NB4 (cell line): Measurements from ENCODE around the gene FTO.

Experiments used
- DNase-seq: peaks from one replicate; pipeline ENCODE4 v3.0.0; 2010; ENCODE audit warnings: low read depth
- H3K4me3 ChIP-seq: one replicate; pipeline ENCODE4 v1.5.1; 2011; ENCODE audit warnings: mild to moderate bottlenecking, low read depth, low read length, moderate library complexity
- MYC ChIP-seq: IDR thresholded peaks from 2 replicates; pipeline ENCODE4 v1.6.1; 2011; ENCODE audit warnings: low read depth, low read length
- POLR2A ChIP-seq: IDR thresholded peaks from 2 replicates; pipeline ENCODE4 v1.6.1; 2011; ENCODE audit warnings: mild to moderate bottlenecking; ENCODE audit not compliant: insufficient read length; ENCODE audit errors: extremely low read depth
- TF ChIP-seq, protein P1 (sequence below): IDR thresholded peaks from one replicate; pipeline ENCODE4 v1.5.1; 2012; ENCODE audit warnings: low read depth, low read length
- TF ChIP-seq, protein P2 (sequence below): IDR thresholded peaks from 2 replicates; pipeline ENCODE4 v1.6.1; 2011; ENCODE audit warnings: low read depth, low read length

Gene FTO

DNA sequence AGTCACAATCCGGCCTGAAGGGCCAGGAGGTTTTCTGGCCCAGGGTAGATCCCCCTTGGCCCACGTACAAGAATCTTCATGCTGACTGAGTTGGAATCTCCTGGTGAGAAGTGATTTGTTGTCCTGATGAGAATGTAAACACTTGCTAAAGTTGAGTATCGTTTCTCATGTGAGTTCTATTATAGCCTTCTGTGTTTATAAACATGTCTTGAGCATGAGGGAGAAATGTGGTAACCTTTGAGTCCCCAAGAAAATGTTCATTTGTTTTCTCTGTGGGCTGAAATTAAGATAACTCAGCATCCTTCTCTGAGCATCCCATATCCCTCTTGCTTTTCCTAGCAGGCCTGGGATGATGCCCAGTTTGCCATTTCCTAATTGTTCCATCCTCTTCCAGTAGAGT, 204.8 kb downstream of the FTO start:
- no peak for DNase-seq
- no peak for TF ChIP-seq MYC
- TF ChIP-seq, protein P1, sequence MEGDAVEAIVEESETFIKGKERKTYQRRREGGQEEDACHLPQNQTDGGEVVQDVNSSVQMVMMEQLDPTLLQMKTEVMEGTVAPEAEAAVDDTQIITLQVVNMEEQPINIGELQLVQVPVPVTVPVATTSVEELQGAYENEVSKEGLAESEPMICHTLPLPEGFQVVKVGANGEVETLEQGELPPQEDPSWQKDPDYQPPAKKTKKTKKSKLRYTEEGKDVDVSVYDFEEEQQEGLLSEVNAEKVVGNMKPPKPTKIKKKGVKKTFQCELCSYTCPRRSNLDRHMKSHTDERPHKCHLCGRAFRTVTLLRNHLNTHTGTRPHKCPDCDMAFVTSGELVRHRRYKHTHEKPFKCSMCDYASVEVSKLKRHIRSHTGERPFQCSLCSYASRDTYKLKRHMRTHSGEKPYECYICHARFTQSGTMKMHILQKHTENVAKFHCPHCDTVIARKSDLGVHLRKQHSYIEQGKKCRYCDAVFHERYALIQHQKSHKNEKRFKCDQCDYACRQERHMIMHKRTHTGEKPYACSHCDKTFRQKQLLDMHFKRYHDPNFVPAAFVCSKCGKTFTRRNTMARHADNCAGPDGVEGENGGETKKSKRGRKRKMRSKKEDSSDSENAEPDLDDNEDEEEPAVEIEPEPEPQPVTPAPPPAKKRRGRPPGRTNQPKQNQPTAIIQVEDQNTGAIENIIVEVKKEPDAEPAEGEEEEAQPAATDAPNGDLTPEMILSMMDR = no peak
- H3K4me3 ChIP-seq = no peak overlapping the region

- H3K4me3 ChIP-seq = no peak overlapping the region
- DNase-seq = no peak
- TF ChIP-seq, protein P2, sequence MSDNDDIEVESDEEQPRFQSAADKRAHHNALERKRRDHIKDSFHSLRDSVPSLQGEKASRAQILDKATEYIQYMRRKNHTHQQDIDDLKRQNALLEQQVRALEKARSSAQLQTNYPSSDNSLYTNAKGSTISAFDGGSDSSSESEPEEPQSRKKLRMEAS = no peak
- TF ChIP-seq, protein P1 = no peak
- no peak for TF ChIP-seq POLR2A
- no peak for TF ChIP-seq MYC
These were observed 207.0 kb downstream of the FTO start for GRCh38 chr16:53910990-53911389.

GRCh38 chr16:53911513-53911912, 207.6 kb downstream of the FTO start:
- TF ChIP-seq, protein P2 = no peak
- TF ChIP-seq, protein P1 = no peak
- TF ChIP-seq MYC (no peak), POLR2A (no peak)
- no peak overlapping the region for H3K4me3 ChIP-seq
- DNase-seq = peak; percentile 22

DNA sequence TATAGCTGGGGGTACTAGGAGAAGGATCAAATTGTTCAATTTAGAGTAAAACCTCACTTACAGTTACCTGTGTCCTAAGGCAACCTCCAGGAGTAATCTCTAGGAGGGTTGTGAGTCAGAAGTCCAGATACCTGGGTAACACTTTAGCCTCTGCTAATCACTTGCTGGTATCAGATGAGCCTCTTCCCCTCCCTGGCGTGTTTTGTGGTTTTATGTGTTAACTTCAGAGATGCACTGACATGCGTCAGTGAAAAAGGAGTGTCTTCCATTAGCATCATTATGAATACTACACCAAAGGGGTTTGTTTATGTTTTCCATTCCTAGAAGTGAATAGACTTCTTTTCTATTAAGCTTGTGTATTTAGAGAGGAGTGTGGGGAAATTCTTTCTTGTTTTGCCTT, 208.2 kb downstream of the FTO start:
- TF ChIP-seq POLR2A (no peak), MYC (no peak)
- TF ChIP-seq, protein P2 = no peak
- TF ChIP-seq, protein P1 = no peak
- no peak for DNase-seq
- no peak overlapping the region for H3K4me3 ChIP-seq

DNA sequence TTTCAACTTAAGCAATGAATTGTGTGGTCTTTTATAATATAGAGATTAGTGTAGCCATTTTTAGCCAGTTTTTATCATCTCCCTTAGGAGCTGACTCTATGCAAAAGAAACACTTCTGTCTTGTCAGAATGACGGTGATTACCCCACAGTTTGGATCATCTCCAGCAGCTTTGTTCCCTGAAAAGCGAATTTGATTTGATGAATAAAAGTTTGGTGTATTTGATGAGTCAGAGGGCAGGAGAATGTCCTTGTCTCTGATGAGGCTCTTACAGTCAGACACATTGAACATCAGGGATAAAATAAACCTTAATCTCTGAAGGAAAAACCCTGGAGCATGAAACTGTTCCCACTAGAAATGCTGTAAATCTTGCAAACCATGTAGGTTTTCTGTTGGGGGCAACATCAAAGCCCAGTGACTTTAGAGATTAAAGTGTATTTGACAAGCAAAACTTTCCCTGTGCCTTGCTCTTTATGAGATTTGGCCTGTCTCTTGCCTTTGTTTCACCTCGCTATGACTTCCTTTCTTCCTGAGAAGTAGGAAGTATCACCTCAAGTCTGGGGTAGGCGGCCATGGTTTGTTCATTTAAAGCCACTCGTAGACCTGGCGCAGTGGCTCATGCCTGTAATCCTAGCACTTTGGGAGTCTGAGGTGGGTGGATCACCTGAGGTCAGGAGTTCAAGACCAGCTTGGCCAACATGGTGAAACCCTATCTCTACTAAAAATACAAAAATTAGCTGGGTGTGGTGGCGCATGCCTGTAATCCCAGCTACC, 209.3 kb downstream of the FTO start:
- H3K4me3 ChIP-seq = no peak overlapping the region
- TF ChIP-seq, protein P1 = no peak
- TF ChIP-seq, protein P2 = no peak
- no peak for TF ChIP-seq MYC
- TF ChIP-seq POLR2A = no peak
- DNase-seq = no peak
